Activated naive CD8-positive, alpha-beta T cell treated with anti-CD3 and anti-CD28 coated beads for 36 hours (primary cell): Measurements from ENCODE around the gene CACNA2D1. TPM values are rescaled to one million over a fixed set of nuclear protein-coding genes. Genes with fewer than 3 reads are reported as not detected.

Source experiments
- DNase-seq: peaks from one replicate; pipeline ENCODE4 v3.0.0; 2021
- H3K27ac Mint-ChIP-seq: one replicate; pipeline ENCODE4 v1.8.0; 2022; ENCODE audit warnings: mild to moderate bottlenecking, moderate library complexity, mixed read lengths
- H3K27me3 Mint-ChIP-seq: one replicate; pipeline ENCODE4 v1.8.0; 2022; ENCODE audit warnings: mild to moderate bottlenecking, mixed read lengths
- H3K36me3 Mint-ChIP-seq: one replicate; pipeline ENCODE4 v1.8.0; 2021; ENCODE audit warnings: mild to moderate bottlenecking, mixed read lengths
- H3K4me1 Mint-ChIP-seq: one replicate; pipeline ENCODE4 v1.8.0; 2021; ENCODE audit warnings: mixed read lengths
- H3K4me3 Mint-ChIP-seq: one replicate; pipeline ENCODE4 v1.8.0; 2022; ENCODE audit warnings: mild to moderate bottlenecking, moderate library complexity, mixed read lengths
- H3K9me3 Mint-ChIP-seq: one replicate; pipeline ENCODE4 v1.8.0; 2022; ENCODE audit warnings: mixed read lengths
- total RNA-seq, 2 experiments: library from RNA; stranded (reverse); gene quantifications; one replicate each; pipeline ENCODE4 v1.2.3, GENCODE V29; 2021

CACNA2D1 gene
- total RNA-seq, 2 experiments from 2014 or later = not detected

DNA sequence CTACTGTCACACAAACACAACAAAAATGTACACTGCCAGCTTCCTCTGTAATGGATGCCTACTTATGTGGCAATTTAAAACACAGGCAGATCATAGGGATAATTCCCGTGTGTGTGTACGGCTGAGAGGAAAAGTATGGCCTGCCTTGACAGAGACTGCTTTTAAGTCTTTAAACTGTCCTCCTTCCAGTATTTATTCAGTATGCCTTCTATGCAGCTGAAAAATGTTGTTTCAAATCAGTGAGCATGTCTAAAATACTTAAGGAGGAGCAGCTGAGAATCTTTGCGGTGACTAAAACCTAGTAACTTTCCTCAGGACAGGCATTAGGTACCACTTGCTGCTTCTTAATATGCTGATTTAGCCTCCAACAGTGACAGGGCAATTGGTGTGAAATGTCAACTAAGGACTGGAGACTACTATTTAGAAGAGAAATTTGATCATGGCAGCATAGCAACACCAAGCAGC is 126.3 kb downstream of the CACNA2D1 start:
- H3K27me3 Mint-ChIP-seq = peaks cover 7% of the 10 kb centered on the region
- no peak overlapping the region for H3K27ac Mint-ChIP-seq
- no peak for DNase-seq
- no peaks in the 10 kb centered on the region for H3K9me3 Mint-ChIP-seq
- no peaks in the 10 kb centered on the region for H3K36me3 Mint-ChIP-seq
- H3K4me1 Mint-ChIP-seq = no peaks in the 10 kb centered on the region
- no peak overlapping the region for H3K4me3 Mint-ChIP-seq

GRCh38 chr7:82313269-82313668 is 130.3 kb downstream of the CACNA2D1 start:
- no peak overlapping the region for H3K27ac Mint-ChIP-seq
- no peaks in the 10 kb centered on the region for H3K36me3 Mint-ChIP-seq
- DNase-seq = no peak
- peaks cover 6% of the 10 kb centered on the region for H3K9me3 Mint-ChIP-seq
- peaks cover under 1% of the 10 kb centered on the region for H3K27me3 Mint-ChIP-seq
- H3K4me1 Mint-ChIP-seq = no peaks in the 10 kb centered on the region
- H3K4me3 Mint-ChIP-seq = no peak overlapping the region

DNA sequence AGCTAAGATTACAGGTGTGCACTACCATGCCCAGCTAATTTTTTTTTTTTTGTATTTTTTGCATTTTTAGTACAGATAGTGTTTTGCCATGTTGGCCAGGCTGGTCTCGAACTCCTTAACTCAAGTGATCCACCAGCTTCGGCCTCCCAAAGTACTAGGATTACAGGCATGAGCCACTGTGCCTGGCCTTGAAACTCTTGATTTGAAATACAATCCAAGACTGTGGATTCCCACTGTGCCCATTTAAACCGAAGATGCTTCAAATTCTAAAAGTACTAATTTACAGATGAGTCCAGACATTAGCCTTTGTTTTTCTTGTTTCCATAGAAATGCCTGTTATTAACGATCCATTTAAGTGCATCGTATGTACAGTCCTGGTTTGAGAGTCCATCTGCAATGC is 130.9 kb downstream of the CACNA2D1 start:
- H3K27me3 Mint-ChIP-seq = no peaks in the 10 kb centered on the region
- no peaks in the 10 kb centered on the region for H3K36me3 Mint-ChIP-seq
- no peak overlapping the region for H3K27ac Mint-ChIP-seq
- H3K9me3 Mint-ChIP-seq = peaks cover 8% of the 10 kb centered on the region
- no peaks in the 10 kb centered on the region for H3K4me1 Mint-ChIP-seq
- no peak overlapping the region for H3K4me3 Mint-ChIP-seq
- no peak for DNase-seq

DNA sequence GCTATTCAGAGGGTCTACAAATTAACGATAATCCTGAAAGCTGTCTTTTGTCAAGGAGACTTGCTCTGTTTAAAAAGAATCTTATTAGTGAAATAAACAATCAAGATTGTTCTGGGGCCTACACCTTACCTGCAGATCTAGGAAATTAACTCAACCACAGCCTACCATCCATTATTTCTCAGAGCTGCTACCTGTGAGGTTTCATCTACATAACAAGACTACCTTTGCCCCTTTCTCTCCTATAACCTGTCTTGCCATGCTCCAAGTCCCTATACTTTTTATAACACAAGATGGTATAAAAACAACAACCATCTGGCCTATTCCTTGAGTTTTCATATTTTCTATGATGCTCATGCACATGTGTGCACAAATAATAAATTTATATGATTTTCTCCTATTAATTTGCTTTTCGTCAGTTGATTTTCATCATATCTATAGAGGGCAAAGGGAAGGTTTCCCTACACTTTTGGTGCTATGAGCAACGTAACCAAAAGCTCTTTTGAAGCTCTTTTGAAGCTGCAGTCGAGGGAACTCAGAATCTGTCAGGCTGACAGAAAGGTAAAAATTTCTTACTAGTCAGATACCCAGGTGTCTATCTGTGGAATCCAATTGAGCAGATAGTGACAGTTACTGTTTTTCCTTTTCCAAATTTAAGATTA is 138.1 kb downstream of the CACNA2D1 start:
- DNase-seq = no peak
- Mint-ChIP-seq H3K36me3 (no peaks in the 10 kb centered on the region), H3K9me3 (peaks cover 10% of the 10 kb centered on the region), H3K27ac (no peak overlapping the region), H3K4me3 (no peak overlapping the region), H3K27me3 (no peaks in the 10 kb centered on the region), H3K4me1 (no peaks in the 10 kb centered on the region)

GRCh38 chr7:82294865-82295264 is 148.7 kb downstream of the CACNA2D1 start:
- no peaks in the 10 kb centered on the region for H3K27me3 Mint-ChIP-seq
- H3K36me3 Mint-ChIP-seq = no peaks in the 10 kb centered on the region
- DNase-seq = no peak
- no peaks in the 10 kb centered on the region for H3K4me1 Mint-ChIP-seq
- no peaks in the 10 kb centered on the region for H3K9me3 Mint-ChIP-seq
- no peak overlapping the region for H3K27ac Mint-ChIP-seq
- H3K4me3 Mint-ChIP-seq = no peak overlapping the region

DNA sequence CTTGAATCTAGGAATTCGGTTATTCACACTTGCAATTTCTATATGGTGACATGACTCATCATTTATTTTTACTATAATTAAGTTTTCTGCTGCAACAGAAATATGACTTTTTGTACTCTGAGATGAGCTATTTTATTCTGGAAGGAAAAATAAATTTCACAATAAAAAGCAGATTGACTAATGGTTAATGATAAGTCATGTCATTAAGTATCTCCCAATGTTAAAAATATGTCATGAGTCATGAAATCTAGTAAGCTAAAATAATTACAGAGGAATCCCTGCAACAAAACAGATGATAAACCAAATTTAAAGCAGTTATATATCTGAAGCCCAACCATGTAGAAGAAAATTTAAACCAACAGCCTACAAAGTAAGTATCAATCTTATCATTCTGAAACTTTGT is 149.2 kb downstream of the CACNA2D1 start:
- no peak for DNase-seq
- Mint-ChIP-seq H3K27ac (no peak overlapping the region), H3K27me3 (no peaks in the 10 kb centered on the region), H3K36me3 (no peaks in the 10 kb centered on the region), H3K9me3 (no peaks in the 10 kb centered on the region), H3K4me3 (no peak overlapping the region), H3K4me1 (no peaks in the 10 kb centered on the region)

- no peaks in the 10 kb centered on the region for H3K9me3 Mint-ChIP-seq
These were observed 150.1 kb downstream of the CACNA2D1 start for GRCh38 chr7:82293467-82293866.

GRCh38 chr7:82291931-82292330 is 151.6 kb downstream of the CACNA2D1 start:
- Mint-ChIP-seq H3K27me3 (no peaks in the 10 kb centered on the region), H3K4me1 (no peaks in the 10 kb centered on the region), H3K4me3 (no peak overlapping the region), H3K36me3 (no peaks in the 10 kb centered on the region), H3K27ac (no peak overlapping the region), H3K9me3 (no peaks in the 10 kb centered on the region)
- DNase-seq = no peak

More at GRCh38 chr7:82293467-82293866, 150.1 kb downstream of the CACNA2D1 start:
- Mint-ChIP-seq H3K36me3 (no peaks in the 10 kb centered on the region), H3K27me3 (no peaks in the 10 kb centered on the region), H3K4me1 (no peaks in the 10 kb centered on the region), H3K27ac (no peak overlapping the region), H3K4me3 (no peak overlapping the region)
- DNase-seq = no peak

DNA sequence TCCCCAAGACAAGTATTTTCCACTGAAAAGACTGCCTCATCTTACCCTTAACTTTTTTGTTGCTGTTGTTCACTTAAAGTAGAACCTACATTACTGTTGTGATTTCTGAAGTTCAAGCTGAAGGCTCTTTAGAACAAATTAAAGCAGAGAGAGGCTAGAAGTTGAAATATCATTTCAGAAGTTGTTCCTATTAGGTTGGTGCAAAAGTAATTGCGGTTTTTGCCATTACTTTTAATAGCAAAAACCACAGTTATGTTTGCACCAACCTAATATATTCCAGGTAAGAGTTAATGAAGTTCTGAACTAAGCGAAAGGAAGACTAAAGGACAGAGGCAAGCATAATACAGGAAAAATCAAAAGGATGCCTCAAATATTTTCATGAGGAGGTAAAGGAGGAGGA is 153.7 kb downstream of the CACNA2D1 start:
- no peak for DNase-seq

GRCh38 chr7:82289152-82289535 is 154.4 kb downstream of the CACNA2D1 start:
- Mint-ChIP-seq H3K4me1 (no peaks in the 10 kb centered on the region), H3K27ac (no peak overlapping the region), H3K36me3 (no peaks in the 10 kb centered on the region), H3K9me3 (no peaks in the 10 kb centered on the region), H3K27me3 (no peaks in the 10 kb centered on the region), H3K4me3 (no peak overlapping the region)
- DNase-seq = no peak

More for the DNA sequence above, 153.7 kb downstream of the CACNA2D1 start:
- Mint-ChIP-seq H3K27ac (no peak overlapping the region), H3K9me3 (no peaks in the 10 kb centered on the region), H3K4me3 (no peak overlapping the region), H3K4me1 (no peaks in the 10 kb centered on the region), H3K27me3 (no peaks in the 10 kb centered on the region), H3K36me3 (no peaks in the 10 kb centered on the region)

DNA sequence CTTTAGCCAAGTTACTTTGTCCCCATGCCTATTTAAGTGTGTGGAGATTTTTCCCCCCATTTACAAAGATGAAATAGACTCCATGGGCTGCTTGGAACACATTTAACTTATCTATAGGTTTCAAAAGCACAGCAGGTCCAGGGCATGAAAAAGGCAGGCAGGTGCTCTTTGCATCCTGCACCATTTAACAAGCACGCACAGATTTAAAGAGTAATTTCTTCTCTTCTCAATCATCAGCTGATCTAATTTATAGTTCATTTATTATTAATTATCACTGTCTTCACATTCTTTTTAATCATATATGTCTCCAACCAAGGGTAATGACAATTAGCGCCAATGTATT is 156.8 kb downstream of the CACNA2D1 start:
- H3K9me3 Mint-ChIP-seq = no peaks in the 10 kb centered on the region
- DNase-seq = no peak
- no peaks in the 10 kb centered on the region for H3K4me1 Mint-ChIP-seq
- no peak overlapping the region for H3K4me3 Mint-ChIP-seq
- H3K27me3 Mint-ChIP-seq = no peaks in the 10 kb centered on the region
- H3K36me3 Mint-ChIP-seq = no peaks in the 10 kb centered on the region
- no peak overlapping the region for H3K27ac Mint-ChIP-seq

GRCh38 chr7:82286096-82286797 is 157.3 kb downstream of the CACNA2D1 start:
- Mint-ChIP-seq H3K9me3 (no peaks in the 10 kb centered on the region), H3K27me3 (no peaks in the 10 kb centered on the region), H3K4me1 (no peaks in the 10 kb centered on the region), H3K4me3 (no peak overlapping the region), H3K27ac (no peak overlapping the region), H3K36me3 (no peaks in the 10 kb centered on the region)
- DNase-seq = no peak

- DNase-seq = no peak
- no peaks in the 10 kb centered on the region for H3K9me3 Mint-ChIP-seq
- no peaks in the 10 kb centered on the region for H3K36me3 Mint-ChIP-seq
- no peak overlapping the region for H3K27ac Mint-ChIP-seq
- H3K4me3 Mint-ChIP-seq = no peak overlapping the region
- no peaks in the 10 kb centered on the region for H3K4me1 Mint-ChIP-seq
- no peaks in the 10 kb centered on the region for H3K27me3 Mint-ChIP-seq
These were observed 158.5 kb downstream of the CACNA2D1 start for GRCh38 chr7:82284936-82285519.

DNA sequence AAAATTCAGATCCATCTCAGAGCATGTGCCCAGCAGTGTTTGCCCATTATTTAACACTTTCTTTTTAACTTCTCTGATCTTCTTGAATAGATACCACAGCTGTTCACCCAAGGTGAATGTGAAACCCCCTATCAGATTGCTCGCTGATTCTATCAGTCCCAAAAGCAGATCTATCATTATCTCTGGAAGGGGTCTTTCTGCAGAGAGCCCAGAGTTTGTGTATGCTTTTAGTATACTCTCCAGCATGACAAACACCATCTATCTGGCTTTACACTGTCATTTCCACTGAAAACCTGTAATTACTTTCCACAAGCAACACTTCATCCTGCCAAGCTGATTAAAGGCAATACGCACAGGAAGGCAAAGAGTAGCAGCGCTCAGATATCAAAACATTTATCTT is 168.2 kb downstream of the CACNA2D1 start:
- Mint-ChIP-seq H3K4me1 (no peaks in the 10 kb centered on the region), H3K9me3 (no peaks in the 10 kb centered on the region), H3K36me3 (no peaks in the 10 kb centered on the region), H3K27ac (no peak overlapping the region), H3K4me3 (no peak overlapping the region), H3K27me3 (no peaks in the 10 kb centered on the region)
- DNase-seq = no peak

DNA sequence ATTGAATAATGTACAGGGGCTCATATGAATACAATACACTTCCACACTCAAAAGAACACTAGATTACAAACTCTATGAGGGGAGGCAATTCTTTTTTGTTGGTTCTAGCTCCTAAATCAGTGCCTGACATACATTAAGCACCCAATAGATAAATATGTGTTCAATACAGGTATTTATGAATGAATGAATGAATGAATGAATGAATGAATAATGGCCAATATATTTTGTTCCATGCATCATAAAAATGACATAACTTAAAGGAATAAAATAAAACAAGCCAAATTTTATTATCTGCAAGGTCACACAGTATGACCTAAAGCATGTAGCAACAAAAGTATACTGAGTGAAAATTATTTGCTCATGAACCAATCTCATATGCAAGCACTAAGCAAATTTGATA is 168.9 kb downstream of the CACNA2D1 start:
- H3K27me3 Mint-ChIP-seq = no peaks in the 10 kb centered on the region

GRCh38 chr7:82273886-82274285 is 169.7 kb downstream of the CACNA2D1 start:
- Mint-ChIP-seq H3K27ac (no peak overlapping the region), H3K36me3 (no peaks in the 10 kb centered on the region), H3K4me1 (no peaks in the 10 kb centered on the region), H3K27me3 (no peaks in the 10 kb centered on the region), H3K4me3 (no peak overlapping the region), H3K9me3 (no peaks in the 10 kb centered on the region)
- no peak for DNase-seq

More for the DNA sequence above, 168.9 kb downstream of the CACNA2D1 start:
- Mint-ChIP-seq H3K4me1 (no peaks in the 10 kb centered on the region), H3K27ac (no peak overlapping the region), H3K9me3 (no peaks in the 10 kb centered on the region), H3K36me3 (no peaks in the 10 kb centered on the region), H3K4me3 (no peak overlapping the region)
- no peak for DNase-seq
